OCI-LY7 (cell line): Measurements from ENCODE around the gene ZNF549. TPM values are rescaled to one million over a fixed set of nuclear protein-coding genes. Genes with fewer than 3 reads are reported as not detected.

ENCODE experiments used
- BruUV-seq: library from RNA; stranded (reverse); fragments of 400-500 nt; replicated peaks from 2 replicates; lab custom pipeline; 2021; lab: Mats Ljungman, UMichigan
- CTCF ChIA-PET: fragments of 300-600 bp; sonication (Branson Sonifier 250); formaldehyde crosslinking; loops from one replicate; lab custom pipeline; 2022; ENCODE audit warnings: antibody characterized with exemption; ENCODE audit not compliant: unreplicated experiment; lab: Charles Lee
- POLR2A ChIA-PET: fragments of 300-600 bp; sonication (Branson Sonifier 250); formaldehyde crosslinking; loops from one replicate; lab custom pipeline; 2022; ENCODE audit warnings: antibody characterized with exemption; lab: Charles Lee
- DNase-seq: peaks from one replicate; pipeline ENCODE4 v3.0.0-alpha.2; 2015; ENCODE audit warnings: low spot score
- H2AFZ ChIP-seq: fragments of 200-600 bp; sonication (generic), shearing (Covaris generic); 2 replicates; pipeline ENCODE4 v1.6.1; 2014; ENCODE audit warnings: mild to moderate bottlenecking, antibody characterized with exemption, low read length, moderate library complexity
- H3K27ac ChIP-seq: fragments of 200-600 bp; sonication (generic); 2 replicates; pipeline ENCODE4 v1.5.1; 2014; ENCODE audit warnings: mixed run types, low read depth, mild to moderate bottlenecking, moderate library complexity, low read length, inconsistent platforms; ENCODE audit not compliant: poor library complexity, severe bottlenecking
- H3K36me3 ChIP-seq: fragments of 200-600 bp; sonication (generic); 2 replicates; pipeline ENCODE4 v1.6.1; 2014; ENCODE audit warnings: mild to moderate bottlenecking, antibody characterized with exemption, low read length, moderate library complexity, mixed read lengths; ENCODE audit not compliant: insufficient read depth
- H3K4me1 ChIP-seq: fragments of 200-600 bp; sonication (generic); 2 replicates; pipeline ENCODE4 v1.5.1; 2014; ENCODE audit warnings: mild to moderate bottlenecking, low read length; ENCODE audit not compliant: insufficient read depth, poor library complexity, severe bottlenecking
- H3K4me2 ChIP-seq: fragments of 200-600 bp; sonication (generic); 2 replicates; pipeline ENCODE4 v1.6.1; 2014; ENCODE audit warnings: mild to moderate bottlenecking, low read length
- H3K4me3 ChIP-seq: fragments of 200-600 bp; sonication (generic); 2 replicates; pipeline ENCODE4 v1.5.1; 2014; ENCODE audit warnings: mild to moderate bottlenecking, low read depth, low read length; ENCODE audit not compliant: poor library complexity, severe bottlenecking
- H3K79me2 ChIP-seq: fragments of 200-600 bp; sonication (generic); 2 replicates; pipeline ENCODE4 v1.6.1; 2016; ENCODE audit warnings: low read depth, mild to moderate bottlenecking, low read length, moderate library complexity, mixed read lengths; ENCODE audit not compliant: insufficient read depth
- H3K9me2 ChIP-seq: fragments of 200-600 bp; sonication (generic); 2 replicates; pipeline ENCODE4 v1.6.1; 2016; ENCODE audit warnings: mild to moderate bottlenecking, low read length, mixed read lengths; ENCODE audit not compliant: insufficient read depth
- H3K9me3 ChIP-seq: fragments of 200-600 bp; sonication (generic); 2 replicates; pipeline ENCODE4 v1.6.1; 2014; ENCODE audit warnings: mild to moderate bottlenecking, mixed run types, low read length, mixed read lengths
- H4K20me1 ChIP-seq: fragments of 200-600 bp; sonication (generic); 2 replicates; pipeline ENCODE4 v1.6.1; 2014; ENCODE audit warnings: mild to moderate bottlenecking, antibody characterized with exemption, low read length, moderate library complexity, mixed read lengths; ENCODE audit not compliant: insufficient read depth
- EZH2phosphoT487 ChIP-seq: fragments of 200-600 bp; sonication (generic); IDR thresholded peaks from 2 replicates; pipeline ENCODE4 v1.6.1; 2018; ENCODE audit warnings: low read depth, borderline replicate concordance, mild to moderate bottlenecking, mixed run types, antibody characterized with exemption, low read length, moderate library complexity, mixed read lengths
- intact Hi-C: fragments of 100-400 bp; cut with micrococcal nuclease; formaldehyde crosslinking; loops from one replicate; pipeline ENCODE4 v1.10.0; 2022; ENCODE audit not compliant: unreplicated experiment
- total RNA-seq, 2 experiments: library from RNA; depleted of rRNA in 1 of 2; stranded (reverse); fragments of >200 nt in 1 of 2; shearing (Covaris generic) in 1 of 2; gene quantifications; 2 replicates each; pipeline ENCODE4 v1.2.3, GENCODE V29; 2014 to 2022
- TF ChIP-seq, protein P1 (sequence below): fragments of 200-600 bp; sonication (generic); conservative IDR thresholded peaks from 2 replicates; pipeline ENCODE4 v1.5.1; 2014; ENCODE audit warnings: mild to moderate bottlenecking, antibody characterized with exemption, low read length, moderate library complexity, mixed read lengths

The ZNF549 gene
- total RNA-seq, 2 experiments from 2014 or later: 6.1 to 6.6 TPM

- Histone ChIP-seq H3K4me2 (peak within 1 kb of the TSS; percentile 83), H3K9me3 (peaks cover 37% of the 10 kb centered on the region; the same call in 1 of the 2 replicates), H3K9me2 (no peaks in the 10 kb centered on the region), H3K79me2 (no peaks in the 10 kb centered on the region), H4K20me1 (no peaks in the 10 kb centered on the region), H3K4me3 (peak within 1 kb of the TSS; percentile 71), H2AFZ (peak within 1 kb of the TSS; percentile 66; the same call in 1 of the 2 replicates), H3K4me1 (no peaks in the 10 kb centered on the region), H3K36me3 (peaks cover 12% of the 10 kb centered on the region), H3K27ac (no peak within 1 kb of the TSS)
- POLR2A ChIA-PET: no interaction called here
- TF ChIP-seq, protein P1, sequence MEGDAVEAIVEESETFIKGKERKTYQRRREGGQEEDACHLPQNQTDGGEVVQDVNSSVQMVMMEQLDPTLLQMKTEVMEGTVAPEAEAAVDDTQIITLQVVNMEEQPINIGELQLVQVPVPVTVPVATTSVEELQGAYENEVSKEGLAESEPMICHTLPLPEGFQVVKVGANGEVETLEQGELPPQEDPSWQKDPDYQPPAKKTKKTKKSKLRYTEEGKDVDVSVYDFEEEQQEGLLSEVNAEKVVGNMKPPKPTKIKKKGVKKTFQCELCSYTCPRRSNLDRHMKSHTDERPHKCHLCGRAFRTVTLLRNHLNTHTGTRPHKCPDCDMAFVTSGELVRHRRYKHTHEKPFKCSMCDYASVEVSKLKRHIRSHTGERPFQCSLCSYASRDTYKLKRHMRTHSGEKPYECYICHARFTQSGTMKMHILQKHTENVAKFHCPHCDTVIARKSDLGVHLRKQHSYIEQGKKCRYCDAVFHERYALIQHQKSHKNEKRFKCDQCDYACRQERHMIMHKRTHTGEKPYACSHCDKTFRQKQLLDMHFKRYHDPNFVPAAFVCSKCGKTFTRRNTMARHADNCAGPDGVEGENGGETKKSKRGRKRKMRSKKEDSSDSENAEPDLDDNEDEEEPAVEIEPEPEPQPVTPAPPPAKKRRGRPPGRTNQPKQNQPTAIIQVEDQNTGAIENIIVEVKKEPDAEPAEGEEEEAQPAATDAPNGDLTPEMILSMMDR: no peak
- TF ChIP-seq EZH2phosphoT487: no peak
- TSS peak; percentile 79 for BruUV-seq
- DNase-seq: peak; percentile 75
- CTCF ChIA-PET: no interaction called here
- intact Hi-C loops: no loop called here
Measured at GRCh38 chr19:57559404-57560025, 32.4 kb downstream of the ZNF549 start, which contains the start of gene ZNF550. Gene ZNF550 (minus strand): TSS chr19:57559863. CDS start chr19:57559682, 181 bp downstream.

GRCh38 chr19:57560049-57560491 is 32.9 kb downstream of the ZNF549 start:
- Histone ChIP-seq H3K4me1 (no peaks in the 10 kb centered on the region), H3K9me3 (peaks cover 39% of the 10 kb centered on the region; the same call in 1 of the 2 replicates), H3K4me2 (no peak overlapping the region), H3K4me3 (peak overlapping the region; percentile 71), H3K27ac (no peak overlapping the region), H4K20me1 (no peaks in the 10 kb centered on the region), H3K9me2 (no peaks in the 10 kb centered on the region), H3K79me2 (no peaks in the 10 kb centered on the region), H2AFZ (peak overlapping the region; percentile 66; the same call in 1 of the 2 replicates), H3K36me3 (peaks cover 7% of the 10 kb centered on the region; the same call in 1 of the 2 replicates)
- TF ChIP-seq, protein P1: no peak
- TF ChIP-seq EZH2phosphoT487: no peak
- intact Hi-C loops: no loop called here
- ChIA-PET POLR2A (no interaction called here), CTCF (no interaction called here)
- BruUV-seq: no TSS peak
- no peak for DNase-seq

GRCh38 chr19:57563547-57563946 is 36.4 kb downstream of the ZNF549 start:
- no peaks in the 10 kb centered on the region for H3K79me2 ChIP-seq
- intact Hi-C loops: no loop called here
- ChIA-PET POLR2A (no interaction called here), CTCF (no interaction called here)
- H4K20me1 ChIP-seq: no peaks in the 10 kb centered on the region
- no peak overlapping the region for H3K27ac ChIP-seq
- no peaks in the 10 kb centered on the region for H3K9me2 ChIP-seq
- H3K4me2 ChIP-seq: no peak overlapping the region
- no peak for DNase-seq
- peaks cover 60% of the 10 kb centered on the region for H3K9me3 ChIP-seq
- no peaks in the 10 kb centered on the region for H3K36me3 ChIP-seq
- H3K4me3 ChIP-seq: no peak overlapping the region
- H3K4me1 ChIP-seq: no peaks in the 10 kb centered on the region
- no TSS peak for BruUV-seq
- TF ChIP-seq, protein P1: no peak
- TF ChIP-seq EZH2phosphoT487: no peak
- H2AFZ ChIP-seq: no peak overlapping the region
